HG03060 (cell line): ENCODE results near the gene CTRB2.

ENCODE experiments used
- ATAC-seq: cut with Tn5 transposase; IDR thresholded peaks from one replicate; pipeline ENCODE4 v1.9.1; 2021; ENCODE audit warnings: low read depth, moderate number of reproducible peaks; ENCODE audit not compliant: unreplicated experiment

The CTRB2 gene

DNA sequence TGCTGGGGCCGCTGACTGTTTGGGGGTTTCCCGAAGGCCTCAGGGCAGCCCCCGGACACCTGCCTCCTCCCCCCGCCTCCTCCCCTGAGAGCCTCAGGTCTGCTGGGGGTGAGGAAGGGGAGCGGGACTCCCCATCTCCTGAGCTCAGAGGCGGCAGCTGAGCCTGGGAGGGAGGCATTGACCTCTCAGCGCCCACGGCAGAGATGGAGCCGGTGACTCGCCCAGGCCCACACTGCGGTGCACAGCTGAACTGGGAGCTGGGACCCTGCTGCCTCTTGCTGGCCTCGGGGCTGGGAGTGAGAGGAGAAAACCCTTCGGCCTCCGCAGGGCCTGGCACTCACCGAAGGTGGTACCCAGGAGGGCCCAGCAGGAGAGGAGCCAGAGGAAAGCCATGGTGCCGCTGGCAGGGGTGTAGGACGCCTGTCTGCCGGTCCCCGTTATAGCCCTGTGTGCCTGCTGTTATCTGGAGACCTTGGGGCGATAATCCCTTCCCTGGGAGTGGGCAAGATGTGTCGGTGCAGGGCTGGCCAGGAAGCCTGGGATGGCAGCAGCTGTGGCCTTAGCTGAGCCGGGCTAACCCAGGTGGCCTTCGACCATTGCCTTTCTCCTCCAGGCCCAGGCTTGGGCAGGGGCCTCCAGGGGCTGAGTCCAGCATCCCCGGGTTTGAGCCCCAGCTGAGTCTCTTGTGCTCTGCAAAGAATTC is at the start of gene CTRB2:
CTRB2 (minus strand) TSS at position 413 of the 703 bp plus-strand sequence; CDS start at position 393, 20 bp downstream.
- ATAC-seq, result no peak

DNA sequence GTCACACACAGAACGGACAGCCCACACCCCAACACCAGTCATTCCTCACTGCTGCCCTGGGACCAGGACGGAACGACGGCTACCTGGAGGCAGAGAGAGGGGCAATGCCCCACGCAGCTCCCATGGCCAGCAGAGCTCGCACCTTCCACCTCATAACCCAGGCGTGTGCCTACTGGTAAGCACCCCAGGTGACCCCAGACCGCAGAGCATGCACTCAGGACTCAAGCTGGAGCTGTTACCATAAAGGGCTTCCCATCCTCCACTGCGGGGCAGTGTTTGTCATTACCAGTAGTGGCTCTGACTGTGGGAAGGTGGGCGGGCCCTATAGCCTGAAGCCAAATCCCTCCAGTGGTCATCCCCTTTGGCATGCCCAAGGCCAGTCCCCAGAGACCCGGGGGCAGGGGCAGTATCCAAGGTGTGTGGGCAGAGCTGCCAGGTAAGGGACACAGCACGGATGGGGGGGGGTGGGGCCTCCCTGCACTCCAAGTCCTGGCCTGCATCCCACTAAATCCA is 49.2 kb upstream of the CTRB2 start:
- no peak for ATAC-seq

DNA sequence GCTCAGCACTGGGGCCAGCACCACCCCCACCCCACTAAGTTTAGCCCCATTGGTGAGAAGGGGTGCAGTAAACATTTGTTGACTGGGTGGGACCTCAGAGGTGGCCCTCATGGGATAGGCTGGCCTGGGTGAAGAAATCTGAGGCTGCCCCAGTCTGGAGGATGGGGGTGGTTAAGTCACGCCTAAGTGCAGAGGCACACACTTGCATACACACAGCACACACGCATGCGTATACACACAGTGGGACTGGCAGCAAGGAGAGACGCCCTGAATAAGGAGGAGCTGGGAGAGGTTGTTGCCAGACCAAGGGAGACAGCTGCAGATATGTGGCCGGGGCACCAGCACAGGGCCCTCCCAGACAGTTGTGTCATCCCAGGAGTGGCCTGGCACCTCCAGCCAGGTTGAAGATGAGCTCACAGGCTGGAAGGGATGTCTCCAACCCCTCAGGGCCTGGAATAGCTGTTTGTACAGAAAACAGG is 47.4 kb upstream of the CTRB2 start:
- no peak for ATAC-seq

DNA sequence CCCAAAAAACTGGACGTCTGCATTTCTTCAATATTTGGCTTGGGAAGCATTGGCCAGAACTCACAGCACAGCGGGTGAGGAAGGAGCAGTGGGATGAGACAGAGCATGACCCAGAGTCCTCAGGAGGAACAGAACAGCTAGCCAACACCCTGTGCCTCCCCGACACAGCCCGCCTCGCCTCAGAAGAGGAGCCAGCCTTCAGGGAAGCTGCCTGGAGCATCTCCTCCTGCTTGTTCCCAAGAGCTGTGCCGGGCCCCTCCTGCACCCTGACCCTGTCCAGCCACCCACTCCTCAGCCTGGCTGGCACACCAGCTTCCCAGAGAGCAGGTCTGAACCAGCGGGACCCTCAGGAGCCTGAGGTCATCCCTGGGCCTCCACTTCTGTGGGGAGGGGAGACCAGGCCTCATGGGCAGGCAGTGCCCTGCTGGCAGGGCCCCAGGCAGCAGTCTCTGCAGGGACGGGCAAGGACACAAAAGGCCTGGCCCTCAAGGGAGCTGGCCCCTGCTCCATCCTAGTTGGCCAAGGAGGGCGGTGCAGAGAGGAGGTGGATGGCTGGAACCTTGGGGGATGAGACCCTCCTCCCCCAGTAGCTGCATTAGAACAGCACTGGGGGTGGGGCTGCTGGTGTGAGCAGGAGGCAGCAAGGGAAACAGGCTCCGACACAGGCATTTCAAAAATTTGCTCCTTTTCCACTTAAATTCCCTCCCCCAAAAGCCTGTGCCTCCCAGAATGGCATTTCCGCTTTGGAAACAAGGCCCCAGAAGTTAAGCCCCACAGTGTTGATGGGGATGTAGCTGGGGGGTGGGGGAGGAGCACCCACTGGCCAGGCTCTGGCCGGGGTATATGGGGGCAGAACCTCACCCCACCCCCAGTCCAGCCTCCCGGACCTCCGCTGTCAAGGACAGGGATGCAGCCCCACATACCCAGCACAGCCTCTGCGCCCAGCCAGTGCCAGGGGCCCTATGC is 46.3 kb upstream of the CTRB2 start:
- ATAC-seq, result no peak

DNA sequence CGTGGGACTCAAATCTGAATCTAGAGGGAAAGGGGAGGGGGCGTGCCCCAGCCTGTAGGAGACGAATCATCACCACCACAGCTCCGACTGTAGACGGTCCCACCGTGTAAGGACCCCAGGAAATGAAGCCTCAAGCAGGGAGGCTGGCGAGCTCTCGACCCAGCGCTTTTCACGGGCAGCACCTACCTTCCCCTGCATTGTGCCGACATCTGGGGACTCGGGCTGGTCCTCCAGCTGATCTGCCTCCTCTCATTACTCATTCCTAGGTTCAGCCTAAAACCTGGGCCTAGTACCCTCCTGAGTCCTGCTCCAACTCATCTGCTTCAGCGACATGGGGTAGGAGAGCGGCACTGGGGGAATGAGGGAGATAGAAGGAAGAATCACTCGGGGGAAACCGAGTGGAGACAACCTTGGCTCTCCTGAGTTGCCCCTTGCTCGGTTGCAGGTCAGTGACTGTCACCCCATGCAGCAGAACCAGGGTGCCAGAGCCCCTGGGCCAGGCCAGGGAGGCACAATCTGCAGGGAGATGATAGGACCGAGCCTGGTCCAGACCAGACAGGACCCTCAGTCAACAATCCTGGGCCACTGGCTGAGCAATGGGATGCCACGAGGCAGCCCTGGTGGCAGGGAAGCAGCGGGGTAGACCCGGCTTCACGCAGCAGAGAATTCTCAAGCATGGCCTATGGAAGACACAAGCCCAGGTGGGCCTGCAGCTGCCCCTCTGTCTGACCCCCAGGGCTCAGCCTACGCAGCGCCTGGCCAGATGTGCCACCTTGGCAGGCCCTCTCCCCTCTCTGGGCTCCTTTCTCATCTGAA is 45.3 kb upstream of the CTRB2 start:
- ATAC-seq, result no peak

DNA sequence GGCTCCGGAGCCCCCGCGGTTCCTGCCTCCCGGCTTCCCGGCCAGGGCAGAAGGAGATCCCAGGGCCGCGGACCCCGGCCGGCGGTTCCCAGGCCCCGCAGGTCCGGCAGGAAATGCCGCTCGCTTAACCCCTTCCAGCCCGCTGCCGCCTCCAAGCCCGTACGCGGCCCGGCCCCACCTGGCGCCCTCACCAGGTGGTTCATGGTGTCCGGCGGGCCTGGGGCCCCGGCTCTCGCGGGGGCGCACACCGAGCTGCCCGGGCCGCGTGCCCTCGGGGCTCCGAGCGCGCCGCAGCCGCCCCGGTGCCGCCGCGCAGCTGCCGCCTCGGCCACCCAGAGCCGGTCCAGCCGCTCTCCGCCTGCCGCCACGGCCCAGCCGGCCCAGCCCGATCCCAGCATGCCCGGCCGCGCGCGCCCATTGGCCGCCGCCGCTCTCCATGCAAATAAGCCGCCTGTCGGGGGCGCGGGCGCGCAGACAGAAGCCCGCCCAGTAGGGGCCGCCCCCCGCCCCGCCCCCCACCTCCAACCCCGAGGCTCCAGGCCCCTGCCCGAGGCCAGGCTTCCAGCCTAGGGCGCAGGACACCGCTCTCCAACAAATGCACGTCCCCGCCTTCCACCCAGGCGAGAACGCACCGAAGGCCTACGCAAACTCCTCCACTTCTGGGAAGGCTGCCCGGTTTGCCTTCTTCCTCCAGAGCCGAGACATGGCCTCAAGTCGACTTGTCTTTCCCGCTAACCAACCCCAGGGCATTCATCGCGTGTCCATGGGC is 44.5 kb upstream of the CTRB2 start, which contains the start of gene BCAR1:
BCAR1 (minus strand) TSS at position 345 of the 769 bp plus-strand sequence; CDS start at position 203, 142 bp downstream.
- ATAC-seq, result no peak

DNA sequence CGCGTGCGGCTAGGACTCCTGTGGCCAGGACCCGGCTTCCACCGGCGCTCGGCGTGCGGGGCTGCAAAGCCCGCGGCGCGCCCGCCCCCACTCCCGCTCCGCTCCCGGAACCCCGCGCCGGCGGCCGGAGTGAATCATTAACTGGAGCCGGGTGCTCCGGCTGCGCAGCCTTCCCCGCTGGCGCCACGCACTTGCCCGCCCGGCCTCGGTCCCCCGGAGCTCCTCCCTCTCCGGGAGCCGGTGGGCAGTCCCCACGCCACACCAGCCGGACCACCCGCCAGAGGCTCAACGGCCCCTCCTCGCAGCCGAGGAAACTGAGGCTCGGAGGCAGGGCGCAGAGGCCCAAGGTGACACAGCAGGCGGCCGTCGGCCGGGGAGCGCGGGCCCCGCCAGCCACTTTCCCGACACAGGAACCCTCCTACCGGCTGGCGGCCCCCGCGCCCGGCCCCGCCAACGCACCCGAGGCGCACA is 43.9 kb upstream of the CTRB2 start:
- ATAC-seq, result no peak

DNA sequence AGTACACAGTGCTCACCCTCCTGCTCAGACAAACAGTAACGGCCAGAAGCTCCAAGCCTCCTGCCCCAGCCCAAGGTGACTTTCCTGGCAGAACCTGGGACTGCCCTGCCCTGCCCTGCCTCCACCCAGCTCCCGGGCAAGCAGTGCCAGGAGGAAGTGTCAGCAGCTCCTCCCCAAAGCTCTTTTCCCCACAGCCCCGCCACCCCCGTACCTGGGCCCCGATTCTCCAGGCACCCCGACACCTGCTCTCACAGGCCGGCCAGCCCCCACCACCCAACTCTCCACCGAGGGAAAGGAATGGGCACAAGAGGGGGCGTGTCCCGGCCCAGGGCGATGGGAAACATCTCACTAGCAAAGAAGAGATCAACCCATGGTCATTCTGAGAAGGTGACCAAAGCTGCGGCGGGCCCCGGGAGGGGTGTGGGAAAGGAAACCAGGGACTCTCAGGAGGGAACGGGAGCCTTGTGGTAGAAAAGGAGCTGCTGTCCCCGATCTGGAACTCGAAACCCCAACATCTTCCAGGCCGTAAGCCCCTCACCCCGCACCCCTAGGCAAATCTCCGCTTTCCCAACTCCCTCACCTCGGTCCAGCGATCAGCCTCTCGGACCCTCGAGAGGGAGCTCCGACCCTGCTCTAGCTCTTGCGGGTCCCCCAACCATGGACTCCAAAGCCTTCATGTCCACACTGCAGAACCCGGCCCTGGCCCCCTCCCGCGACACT is 43.3 kb upstream of the CTRB2 start:
- ATAC-seq, result no peak

DNA sequence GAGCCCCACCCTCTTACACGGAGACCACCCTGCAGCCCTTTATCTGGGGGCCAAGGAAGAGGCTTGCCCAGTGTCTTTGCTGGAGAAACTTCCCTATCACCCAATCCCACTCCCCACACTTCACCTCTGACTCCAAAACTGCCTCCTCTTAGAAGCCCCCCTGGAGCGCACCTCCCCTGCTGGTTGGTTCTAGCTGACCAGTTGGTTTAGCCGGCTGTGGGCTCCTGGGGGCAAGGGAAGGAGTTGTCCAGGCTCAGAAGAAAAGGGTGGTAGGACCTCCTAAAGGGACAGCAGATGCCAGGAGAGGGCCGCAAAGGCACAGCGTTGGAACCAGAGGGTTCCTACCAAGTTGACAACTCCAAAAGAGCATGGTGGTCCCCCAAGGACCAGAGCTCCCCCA is 42.5 kb upstream of the CTRB2 start:
- no peak for ATAC-seq

DNA sequence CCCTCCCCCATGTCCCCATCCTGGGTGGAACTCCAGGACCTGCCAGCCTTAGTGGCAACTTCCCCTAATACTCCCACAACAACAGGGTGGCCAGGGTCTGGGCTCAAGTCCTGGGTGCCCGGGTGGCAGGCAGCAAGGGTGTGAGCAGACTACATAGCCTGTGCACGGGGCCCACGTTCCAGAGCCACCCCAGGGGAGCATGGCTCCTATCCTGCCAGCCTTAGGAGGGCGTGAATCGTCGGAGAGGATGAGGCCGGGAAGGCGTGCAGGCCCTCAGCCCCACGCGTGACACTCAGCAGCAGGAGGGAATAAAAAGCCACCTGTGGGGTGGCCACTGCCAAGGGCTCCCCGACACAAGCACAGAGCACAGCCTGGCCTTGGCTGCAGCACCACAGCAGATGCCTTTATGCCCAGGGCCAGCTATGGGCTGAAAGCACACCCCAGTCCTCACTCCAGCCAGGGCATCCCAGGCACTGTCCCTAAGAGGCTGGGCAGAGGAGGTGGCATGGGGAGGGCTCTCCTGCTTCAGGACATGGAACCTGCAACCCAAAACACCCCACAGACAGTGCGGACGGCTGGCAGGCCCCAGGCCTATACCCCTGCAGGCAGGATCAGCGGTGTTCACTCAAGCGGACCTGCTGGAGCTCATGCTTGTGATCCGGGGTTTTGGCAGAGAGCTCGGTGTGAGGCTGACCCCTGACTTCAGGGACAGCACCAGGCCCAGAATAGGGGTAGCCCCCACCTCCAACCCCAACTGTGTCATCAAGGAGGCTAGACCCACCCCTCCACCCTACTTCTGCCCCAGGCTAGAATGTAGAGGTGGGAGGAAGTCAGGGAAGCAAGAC is 41.8 kb upstream of the CTRB2 start:
- ATAC-seq, result no peak

DNA sequence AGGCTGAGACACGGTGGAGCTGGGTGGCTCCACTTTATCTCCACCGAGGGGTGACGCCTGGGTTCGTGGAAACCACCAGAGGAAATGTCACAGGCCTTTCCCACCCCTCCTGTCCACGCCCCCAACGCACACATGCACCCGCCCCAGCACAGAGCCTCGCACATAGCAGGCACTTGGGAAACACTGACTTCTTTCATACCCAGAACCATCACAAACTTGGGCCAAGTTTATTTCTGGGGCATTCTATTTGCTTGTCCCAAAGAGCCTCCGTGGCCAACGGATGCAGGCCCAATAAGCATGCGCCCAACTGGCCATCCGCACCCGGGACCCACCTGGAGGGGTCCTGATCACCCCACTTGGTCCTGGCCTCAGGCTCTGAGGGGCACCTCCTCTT is 41.2 kb upstream of the CTRB2 start:
- no peak for ATAC-seq

DNA sequence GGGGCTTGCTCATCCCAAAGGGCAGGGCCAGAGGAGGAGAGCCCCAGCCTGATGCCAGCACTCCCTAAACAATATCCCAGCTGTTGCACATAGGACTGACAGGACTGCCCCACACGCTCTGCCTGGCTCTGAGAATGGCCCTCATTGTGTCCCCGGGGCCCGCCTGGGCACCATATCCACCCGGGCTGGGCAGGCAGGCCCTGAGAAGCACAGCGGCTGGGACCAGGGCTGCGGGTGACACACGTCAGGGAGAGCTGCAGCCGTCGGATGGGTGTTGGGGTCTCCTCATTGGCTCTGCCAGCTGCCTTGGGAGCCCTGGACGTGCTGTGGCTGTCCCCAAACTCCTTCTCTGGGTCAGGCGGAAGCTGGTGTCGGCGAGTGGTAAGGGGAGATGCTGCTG is 40.3 kb upstream of the CTRB2 start:
- no peak for ATAC-seq

DNA sequence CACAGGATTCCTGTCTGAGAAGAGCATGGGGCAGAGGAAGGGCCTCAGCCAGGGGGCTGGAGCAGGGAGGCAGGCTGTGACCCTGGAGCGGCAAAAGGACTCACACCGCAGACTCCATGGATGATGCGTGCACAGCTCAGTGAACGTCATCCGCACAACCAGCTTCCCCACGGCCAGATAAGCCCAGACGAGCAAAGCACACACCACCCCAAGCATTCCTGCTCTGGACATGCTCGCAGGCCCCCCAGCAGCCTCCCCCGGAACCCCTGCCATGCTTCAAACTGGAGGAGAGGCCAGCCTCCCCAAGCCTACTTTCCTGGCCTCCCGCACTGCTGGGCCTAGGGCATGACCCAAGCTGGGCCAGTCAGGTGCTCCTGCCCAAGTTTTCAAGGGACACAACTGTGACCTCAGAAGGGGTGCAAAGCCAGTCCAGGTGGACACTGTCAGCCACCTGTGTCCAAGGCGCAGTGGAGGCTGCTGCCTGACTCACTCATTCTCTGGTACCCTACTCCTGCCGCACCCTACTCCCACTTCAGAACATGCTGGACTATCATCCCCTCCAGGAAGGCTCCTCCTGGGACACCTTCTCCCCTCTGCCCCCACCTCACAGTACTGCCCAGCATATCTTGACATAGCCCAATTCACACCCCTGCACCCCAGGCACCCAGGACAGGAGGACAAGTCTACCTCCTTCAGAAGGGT is 39.7 kb upstream of the CTRB2 start:
- no peak for ATAC-seq

DNA sequence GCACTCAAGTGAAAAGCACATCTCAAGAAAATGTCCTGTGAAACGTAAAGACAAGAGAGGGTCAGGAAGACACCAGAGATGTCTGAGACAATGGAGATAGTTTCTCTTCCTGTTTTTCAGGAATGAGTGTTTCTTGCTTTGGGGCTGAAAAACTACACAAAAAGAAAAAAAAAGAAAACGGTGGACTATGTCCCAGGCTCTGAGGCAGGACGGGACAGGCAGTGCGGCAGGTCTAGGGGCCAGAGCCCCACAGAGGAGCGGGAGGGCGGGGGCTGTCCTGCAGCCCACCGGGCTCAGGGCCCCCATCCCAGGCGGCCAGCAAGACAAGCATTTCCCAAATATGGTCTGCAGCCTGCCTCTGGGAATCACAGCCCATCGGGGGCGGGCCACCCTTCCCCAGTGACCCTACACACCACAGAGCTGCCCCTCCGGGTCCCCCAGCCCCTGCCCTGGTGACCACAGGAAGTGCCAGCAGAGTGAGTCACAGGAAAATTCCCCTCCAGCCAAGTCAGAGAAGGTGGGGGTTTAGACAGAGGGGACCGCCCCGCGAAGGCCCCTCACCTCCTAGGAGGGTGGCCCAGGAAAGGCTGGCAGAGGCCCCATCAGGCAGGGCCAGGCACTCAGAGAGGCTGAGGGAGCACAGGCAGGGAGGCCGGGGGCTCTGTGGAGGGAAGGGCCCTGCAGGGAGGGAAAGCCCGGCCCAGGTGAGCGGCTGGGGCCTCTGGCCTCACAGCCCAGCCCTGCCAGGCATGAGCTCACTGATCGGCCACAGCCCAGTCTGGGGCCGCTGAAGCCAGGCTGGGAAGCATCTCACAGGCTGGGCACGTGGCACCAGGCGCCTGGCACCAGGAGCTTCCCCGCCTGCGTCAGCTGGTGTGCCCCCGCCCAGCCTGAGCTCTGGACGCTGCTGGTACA is 38.1 kb upstream of the CTRB2 start:
- ATAC-seq, result peak; percentile 44

DNA sequence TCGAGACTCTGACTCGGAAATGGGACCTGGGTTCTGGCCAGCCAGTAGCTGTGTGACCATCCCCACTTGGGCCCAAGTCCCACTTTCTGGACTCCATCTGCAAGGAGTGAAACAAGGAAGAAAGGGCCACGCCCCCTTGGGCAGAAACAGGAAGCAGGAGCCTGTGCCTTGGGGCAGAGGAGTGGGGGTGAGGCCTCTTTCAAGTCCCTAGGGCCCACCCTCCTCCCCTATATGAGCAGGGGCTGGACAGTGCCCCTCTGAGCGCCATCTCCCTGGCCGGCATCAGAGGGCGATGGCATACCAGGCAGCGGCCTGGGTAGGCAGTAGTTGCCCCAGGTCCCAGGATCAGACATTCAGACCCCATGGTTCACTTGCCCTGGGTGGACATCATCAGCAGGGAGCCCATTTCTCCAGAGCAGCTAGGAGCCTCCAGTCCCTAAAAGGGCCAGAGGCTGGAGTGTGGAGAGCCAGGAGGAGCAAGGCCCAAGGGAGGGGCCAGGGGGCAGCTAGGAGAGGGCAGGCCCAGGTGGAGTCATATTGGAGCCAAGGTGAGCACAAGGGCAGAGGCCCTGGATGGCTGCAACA is 37.4 kb upstream of the CTRB2 start:
- no peak for ATAC-seq

DNA sequence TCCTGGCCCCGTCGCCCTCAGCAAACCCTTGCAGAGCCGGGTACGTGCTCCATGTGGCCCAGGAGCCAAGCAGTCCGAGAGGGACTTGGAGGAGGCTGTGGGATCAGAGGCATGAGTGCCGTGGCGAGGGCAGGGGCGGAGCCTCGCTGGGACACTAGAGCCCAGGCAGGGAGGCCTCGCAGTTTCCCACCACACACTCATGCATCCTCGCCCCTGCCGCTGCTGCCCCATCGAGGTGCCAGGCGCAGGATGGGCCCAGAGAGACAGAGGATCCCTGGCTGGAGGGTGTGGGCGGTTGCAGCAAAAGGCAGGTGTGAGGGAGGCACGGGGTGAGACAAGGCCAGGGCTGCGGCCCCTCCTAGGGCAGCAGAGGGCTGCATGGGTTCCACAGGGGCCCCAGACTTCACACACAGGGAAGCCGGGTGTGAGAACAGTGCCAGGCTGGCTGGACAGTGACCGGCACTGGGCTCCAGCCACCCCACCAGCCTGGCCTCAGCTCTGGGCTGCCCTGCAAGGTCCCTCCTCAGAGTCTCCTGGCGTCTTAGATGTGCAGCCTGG is 36.8 kb upstream of the CTRB2 start:
- no peak for ATAC-seq
